Measurements from ENCODE around the gene NUDT14. TPM values are rescaled to one million over a fixed set of nuclear protein-coding genes. Genes with fewer than 3 reads are reported as not detected.

NUDT14 gene
- total RNA-seq, 4 donors from 2014 or later: 8.0 to 20.2 (median 13.2) TPM

GRCh38 chr14:105196265-105196960 is 15.3 kb upstream of the NUDT14 start:
- TF ChIP-seq CTCF (IDR thresholded peaks at IDR 0.05; ENCODE audit: low read depth): no peak

GRCh38 chr14:105195522-105196264 is 14.6 kb upstream of the NUDT14 start:
- no peak for TF ChIP-seq CTCF (IDR thresholded peaks at IDR 0.05; ENCODE audit: low read depth)

GRCh38 chr14:105195051-105195450 is 13.9 kb upstream of the NUDT14 start:
- no peak for TF ChIP-seq CTCF (IDR thresholded peaks at IDR 0.05; ENCODE audit: low read depth)

- TF ChIP-seq CTCF (IDR thresholded peaks at IDR 0.05; ENCODE audit: low read depth): no peak
Observed at GRCh38 chr14:105193916-105194782, 13.0 kb upstream of the NUDT14 start.

GRCh38 chr14:105192866-105193731 is 12.0 kb upstream of the NUDT14 start:
- TF ChIP-seq CTCF (IDR thresholded peaks at IDR 0.05; ENCODE audit: low read depth): no peak

- TF ChIP-seq CTCF (IDR thresholded peaks at IDR 0.05; ENCODE audit: low read depth): no peak
Observed at GRCh38 chr14:105187935-105188524, 6.9 kb upstream of the NUDT14 start.
